Osteocyte (in vitro differentiated cells): Measurements from ENCODE around the gene AOPEP. TPM values are rescaled to one million over a fixed set of nuclear protein-coding genes. Genes with fewer than 3 reads are reported as not detected.

Source experiments
- DNase-seq: peaks from one replicate; pipeline ENCODE4 v3.0.0; 2021; ENCODE audit warnings: mixed read lengths; ENCODE audit not compliant: unreplicated experiment; ENCODE audit errors: extremely low spot score
- H3K27ac Mint-ChIP-seq: one replicate; pipeline ENCODE4 v1.8.0; 2021; ENCODE audit warnings: mild to moderate bottlenecking, mixed read lengths; ENCODE audit not compliant: unreplicated experiment
- H3K27me3 Mint-ChIP-seq: one replicate; pipeline ENCODE4 v1.8.0; 2021; ENCODE audit warnings: mixed read lengths; ENCODE audit not compliant: unreplicated experiment
- H3K36me3 Mint-ChIP-seq: one replicate; pipeline ENCODE4 v1.8.0; 2021; ENCODE audit warnings: mixed read lengths; ENCODE audit not compliant: unreplicated experiment
- H3K4me1 Mint-ChIP-seq: one replicate; pipeline ENCODE4 v1.8.0; 2021; ENCODE audit warnings: mixed read lengths; ENCODE audit not compliant: unreplicated experiment
- H3K4me3 Mint-ChIP-seq: one replicate; pipeline ENCODE4 v1.8.0; 2021; ENCODE audit warnings: mild to moderate bottlenecking, moderate library complexity, mixed read lengths; ENCODE audit not compliant: unreplicated experiment
- H3K9me3 Mint-ChIP-seq: one replicate; pipeline ENCODE4 v1.8.0; 2021; ENCODE audit warnings: mixed read lengths; ENCODE audit not compliant: unreplicated experiment
- total RNA-seq: library from RNA; stranded (reverse); gene quantifications from 2 replicates; pipeline ENCODE4 v1.2.1, GENCODE V29; 2021
- TF ChIP-seq, protein P1 (sequence below): fragments of 200-600 bp; sonication (generic); IDR thresholded peaks from 2 replicates; pipeline ENCODE4 v1.5.0; 2021; ENCODE audit warnings: antibody characterized with exemption, mild to moderate bottlenecking, moderate library complexity

The AOPEP gene
- total RNA-seq, 1 donor from 2014 or later: 108 TPM

DNA sequence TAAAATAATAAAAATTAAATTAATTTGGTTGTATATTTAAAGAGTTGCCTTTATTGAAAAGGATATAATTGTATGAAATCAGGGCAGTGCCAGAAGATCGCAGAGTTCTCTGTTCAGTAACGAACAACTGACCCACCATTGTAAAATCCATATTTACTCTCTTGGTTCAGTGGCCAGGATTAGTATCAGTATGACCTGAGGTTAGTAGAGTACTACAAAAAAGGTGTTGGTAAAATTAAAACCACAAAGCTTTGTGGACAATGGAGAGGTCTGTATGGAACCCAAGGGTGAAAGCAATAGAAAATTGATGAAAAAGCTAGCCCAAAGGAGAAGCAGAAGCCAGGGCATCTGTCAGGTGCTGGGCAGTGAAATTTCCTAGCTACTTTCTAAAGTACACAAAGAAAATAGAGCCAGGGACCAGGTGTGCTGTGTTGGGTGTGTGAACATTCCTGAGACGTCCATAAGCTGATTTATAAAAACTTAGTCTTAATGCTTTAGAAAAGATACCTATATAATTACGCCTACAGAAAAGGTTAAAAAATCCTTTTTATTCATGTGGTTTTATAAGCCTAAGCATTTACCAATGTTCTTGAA, 159.5 kb downstream of the AOPEP start:
- no peak overlapping the region for H3K4me3 Mint-ChIP-seq
- H3K9me3 Mint-ChIP-seq: peaks cover 6% of the 10 kb centered on the region
- DNase-seq: no peak
- H3K4me1 Mint-ChIP-seq: peaks cover 33% of the 10 kb centered on the region
- TF ChIP-seq, protein P1, sequence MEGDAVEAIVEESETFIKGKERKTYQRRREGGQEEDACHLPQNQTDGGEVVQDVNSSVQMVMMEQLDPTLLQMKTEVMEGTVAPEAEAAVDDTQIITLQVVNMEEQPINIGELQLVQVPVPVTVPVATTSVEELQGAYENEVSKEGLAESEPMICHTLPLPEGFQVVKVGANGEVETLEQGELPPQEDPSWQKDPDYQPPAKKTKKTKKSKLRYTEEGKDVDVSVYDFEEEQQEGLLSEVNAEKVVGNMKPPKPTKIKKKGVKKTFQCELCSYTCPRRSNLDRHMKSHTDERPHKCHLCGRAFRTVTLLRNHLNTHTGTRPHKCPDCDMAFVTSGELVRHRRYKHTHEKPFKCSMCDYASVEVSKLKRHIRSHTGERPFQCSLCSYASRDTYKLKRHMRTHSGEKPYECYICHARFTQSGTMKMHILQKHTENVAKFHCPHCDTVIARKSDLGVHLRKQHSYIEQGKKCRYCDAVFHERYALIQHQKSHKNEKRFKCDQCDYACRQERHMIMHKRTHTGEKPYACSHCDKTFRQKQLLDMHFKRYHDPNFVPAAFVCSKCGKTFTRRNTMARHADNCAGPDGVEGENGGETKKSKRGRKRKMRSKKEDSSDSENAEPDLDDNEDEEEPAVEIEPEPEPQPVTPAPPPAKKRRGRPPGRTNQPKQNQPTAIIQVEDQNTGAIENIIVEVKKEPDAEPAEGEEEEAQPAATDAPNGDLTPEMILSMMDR: no peak
- H3K27me3 Mint-ChIP-seq: no peaks in the 10 kb centered on the region
- H3K36me3 Mint-ChIP-seq: peaks cover 6% of the 10 kb centered on the region
- no peak overlapping the region for H3K27ac Mint-ChIP-seq

- no peak for DNase-seq
- TF ChIP-seq, protein P1: no peak
- no peaks in the 10 kb centered on the region for H3K27me3 Mint-ChIP-seq
Measured at GRCh38 chr9:94887721-94888120, 161.2 kb downstream of the AOPEP start.

GRCh38 chr9:94888775-94889174, 162.3 kb downstream of the AOPEP start:
- Mint-ChIP-seq H3K36me3 (peaks cover 17% of the 10 kb centered on the region), H3K27me3 (no peaks in the 10 kb centered on the region), H3K9me3 (peaks cover 13% of the 10 kb centered on the region), H3K4me3 (no peak overlapping the region), H3K4me1 (peaks cover 20% of the 10 kb centered on the region), H3K27ac (no peak overlapping the region)
- no peak for DNase-seq
- TF ChIP-seq, protein P1: no peak

More at GRCh38 chr9:94887721-94888120, 161.2 kb downstream of the AOPEP start:
- Mint-ChIP-seq H3K27ac (no peak overlapping the region), H3K9me3 (peaks cover 13% of the 10 kb centered on the region), H3K4me3 (no peak overlapping the region), H3K4me1 (peaks cover 21% of the 10 kb centered on the region), H3K36me3 (peaks cover 17% of the 10 kb centered on the region)

GRCh38 chr9:94889628-94890027, 163.1 kb downstream of the AOPEP start:
- no peak overlapping the region for H3K27ac Mint-ChIP-seq
- peaks cover 17% of the 10 kb centered on the region for H3K36me3 Mint-ChIP-seq
- H3K27me3 Mint-ChIP-seq: no peaks in the 10 kb centered on the region
- H3K4me3 Mint-ChIP-seq: no peak overlapping the region
- peaks cover 13% of the 10 kb centered on the region for H3K9me3 Mint-ChIP-seq
- DNase-seq: no peak
- TF ChIP-seq, protein P1: no peak
- peaks cover 28% of the 10 kb centered on the region for H3K4me1 Mint-ChIP-seq

DNA sequence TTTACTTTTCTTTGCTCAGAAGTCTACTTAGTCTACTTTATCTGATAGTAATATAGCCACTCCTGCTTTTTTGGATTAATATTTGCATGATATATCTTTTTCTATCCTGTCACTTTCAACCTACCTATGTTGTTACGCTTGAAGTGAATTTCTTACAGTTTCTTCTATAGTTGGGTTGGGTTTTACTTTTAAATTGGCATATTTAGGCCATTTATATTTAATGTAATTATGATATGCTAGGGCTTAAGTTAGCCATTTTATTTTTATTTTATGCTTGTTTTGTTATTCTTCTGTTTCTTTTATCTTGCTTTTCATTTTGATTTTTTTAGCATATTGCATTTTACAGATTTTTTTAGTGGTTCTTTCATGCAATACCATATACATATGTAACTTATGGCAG, 164.7 kb downstream of the AOPEP start:
- TF ChIP-seq, protein P1: no peak

More for the DNA sequence above, 164.7 kb downstream of the AOPEP start:
- H3K4me3 Mint-ChIP-seq: no peak overlapping the region
- no peak overlapping the region for H3K27ac Mint-ChIP-seq
- peaks cover 17% of the 10 kb centered on the region for H3K36me3 Mint-ChIP-seq
- peaks cover 13% of the 10 kb centered on the region for H3K9me3 Mint-ChIP-seq
- no peaks in the 10 kb centered on the region for H3K27me3 Mint-ChIP-seq
- DNase-seq: no peak
- H3K4me1 Mint-ChIP-seq: peaks cover 25% of the 10 kb centered on the region
